ENCODE results near the gene TMEM117.

The TMEM117 gene

GRCh38 chr12:44381341-44381740 lies 545.5 kb downstream of the TMEM117 start:
- Histone ChIP-seq H3K79me1 (ENCODE audit: low read depth, low read length) (no peaks in the 10 kb centered on the region), H2AFZ (ENCODE audit: low read length) (no peak overlapping the region), H2BK5ac (ENCODE audit: low read length) (no peak overlapping the region), H3K36me3 (replicated peaks in 1 of 2; ENCODE audit: control insufficient read depth in 2 of 2, insufficient read depth in 2 of 2, low read length in 2 of 2) (no peaks in the 10 kb centered on the region), H2BK120ac (ENCODE audit: low read depth, low read length) (no peak overlapping the region), H4K8ac (ENCODE audit: low read depth, low read length) (no peak overlapping the region), H3K18ac (ENCODE audit: low read length) (no peak overlapping the region), H2AK5ac (ENCODE audit: low read depth, low read length) (no peak overlapping the region), H3K27me3 (ENCODE audit: control insufficient read depth in 3 of 3, insufficient read depth in 3 of 3, low read depth in 1 of 3, low read length in 3 of 3) (no peaks in the 10 kb centered on the region), H3K4me2 (ENCODE audit: insufficient read depth, low read length, poor library complexity, severe bottlenecking) (no peak overlapping the region), H3K4me3 (ENCODE audit: low read length in 2 of 2) (no peak overlapping the region), H2BK12ac (ENCODE audit: low read length) (no peak overlapping the region), H3K4me1 (ENCODE audit: control insufficient read depth in 2 of 2, insufficient read depth in 1 of 2, low read depth in 1 of 2, low read length in 2 of 2) (peaks cover 3 to 17% of the 10 kb centered on the region in 2 donors), H3K27ac (replicated peaks; ENCODE audit: low read length) (no peak overlapping the region), H4K91ac (ENCODE audit: low read depth, low read length, poor library complexity) (no peak overlapping the region), H3K23ac (ENCODE audit: low read depth, low read length, poor library complexity) (no peak overlapping the region), H2BK15ac (ENCODE audit: low read length) (no peak overlapping the region), H3K9me3 (replicated peaks in 1 of 2; ENCODE audit: control insufficient read depth in 2 of 2, insufficient read depth in 1 of 2, low read depth in 1 of 2, low read length in 2 of 2) (no peaks in the 10 kb centered on the region), H3K14ac (ENCODE audit: low read length) (no peak overlapping the region), H3K4ac (ENCODE audit: low read length) (no peak overlapping the region), H3K9ac (ENCODE audit: low read depth, low read length, poor library complexity) (no peak overlapping the region)
- WGBS, 2 donors (ENCODE audit: extremely low coverage in 2 of 2, insufficient read length in 2 of 2, insufficient replicate concordance in 1 of 2), result no CpG with 5 or more reads among the region's 6 CpGs
- DNase-seq (ENCODE audit: low spot score), result no peak

- H3K4me2 ChIP-seq (ENCODE audit: insufficient read depth, low read length, poor library complexity, severe bottlenecking), result no peak overlapping the region
- no peak overlapping the region for H3K27ac ChIP-seq (replicated peaks; ENCODE audit: low read length)
- no peak overlapping the region for H2BK120ac ChIP-seq (ENCODE audit: low read depth, low read length)
- no peak overlapping the region for H4K91ac ChIP-seq (ENCODE audit: low read depth, low read length, poor library complexity)
- peaks cover 3 to 17% of the 10 kb centered on the region in 2 donors for H3K4me1 ChIP-seq (ENCODE audit: control insufficient read depth in 2 of 2, insufficient read depth in 1 of 2, low read depth in 1 of 2, low read length in 2 of 2)
- no peaks in the 10 kb centered on the region for H3K27me3 ChIP-seq (ENCODE audit: control insufficient read depth in 3 of 3, insufficient read depth in 3 of 3, low read depth in 1 of 3, low read length in 3 of 3)
- no peak overlapping the region for H4K8ac ChIP-seq (ENCODE audit: low read depth, low read length)
- no peaks in the 10 kb centered on the region for H3K9me3 ChIP-seq (replicated peaks in 1 of 2; ENCODE audit: control insufficient read depth in 2 of 2, insufficient read depth in 1 of 2, low read depth in 1 of 2, low read length in 2 of 2)
- H3K36me3 ChIP-seq (replicated peaks in 1 of 2; ENCODE audit: control insufficient read depth in 2 of 2, insufficient read depth in 2 of 2, low read length in 2 of 2), result no peaks in the 10 kb centered on the region
- H3K79me1 ChIP-seq (ENCODE audit: low read depth, low read length), result no peaks in the 10 kb centered on the region
- H2BK12ac ChIP-seq (ENCODE audit: low read length), result no peak overlapping the region
- no peak overlapping the region for H3K18ac ChIP-seq (ENCODE audit: low read length)
- H3K14ac ChIP-seq (ENCODE audit: low read length), result no peak overlapping the region
- no peak overlapping the region for H2AK5ac ChIP-seq (ENCODE audit: low read depth, low read length)
- no peak overlapping the region for H3K4me3 ChIP-seq (ENCODE audit: low read length in 2 of 2)
- H3K23ac ChIP-seq (ENCODE audit: low read depth, low read length, poor library complexity), result no peak overlapping the region
- no peak overlapping the region for H2BK15ac ChIP-seq (ENCODE audit: low read length)
- no peak overlapping the region for H3K9ac ChIP-seq (ENCODE audit: low read depth, low read length, poor library complexity)
- no CpG with 5 or more reads among the region's 3 CpGs for WGBS, 2 donors (ENCODE audit: extremely low coverage in 2 of 2, insufficient read length in 2 of 2, insufficient replicate concordance in 1 of 2)
- no peak overlapping the region for H3K4ac ChIP-seq (ENCODE audit: low read length)
- H2AFZ ChIP-seq (ENCODE audit: low read length), result peak overlapping the region; percentile 50
- H2BK5ac ChIP-seq (ENCODE audit: low read length), result no peak overlapping the region
- DNase-seq (ENCODE audit: low spot score), result no peak
Observed at GRCh38 chr12:44384136-44384535, 548.3 kb downstream of the TMEM117 start.

- Histone ChIP-seq H3K14ac (ENCODE audit: low read length) (no peak overlapping the region), H3K27me3 (ENCODE audit: control insufficient read depth in 3 of 3, insufficient read depth in 3 of 3, low read depth in 1 of 3, low read length in 3 of 3) (no peaks in the 10 kb centered on the region), H2BK15ac (ENCODE audit: low read length) (no peak overlapping the region), H3K18ac (ENCODE audit: low read length) (no peak overlapping the region), H3K4me2 (ENCODE audit: insufficient read depth, low read length, poor library complexity, severe bottlenecking) (no peak overlapping the region), H3K4me3 (ENCODE audit: low read length in 2 of 2) (no peak overlapping the region), H4K91ac (ENCODE audit: low read depth, low read length, poor library complexity) (no peak overlapping the region), H3K36me3 (replicated peaks in 1 of 2; ENCODE audit: control insufficient read depth in 2 of 2, insufficient read depth in 2 of 2, low read length in 2 of 2) (no peaks in the 10 kb centered on the region), H2AK5ac (ENCODE audit: low read depth, low read length) (no peak overlapping the region), H3K27ac (replicated peaks; ENCODE audit: low read length) (no peak overlapping the region), H2BK12ac (ENCODE audit: low read length) (no peak overlapping the region), H3K23ac (ENCODE audit: low read depth, low read length, poor library complexity) (no peak overlapping the region), H2AFZ (ENCODE audit: low read length) (no peak overlapping the region), H2BK120ac (ENCODE audit: low read depth, low read length) (no peak overlapping the region), H3K9ac (ENCODE audit: low read depth, low read length, poor library complexity) (no peak overlapping the region), H2BK5ac (ENCODE audit: low read length) (no peak overlapping the region), H4K8ac (ENCODE audit: low read depth, low read length) (no peak overlapping the region), H3K4me1 (ENCODE audit: control insufficient read depth in 2 of 2, insufficient read depth in 1 of 2, low read depth in 1 of 2, low read length in 2 of 2) (peaks cover 3 to 17% of the 10 kb centered on the region in 2 donors), H3K9me3 (replicated peaks in 1 of 2; ENCODE audit: control insufficient read depth in 2 of 2, insufficient read depth in 1 of 2, low read depth in 1 of 2, low read length in 2 of 2) (no peaks in the 10 kb centered on the region), H3K79me1 (ENCODE audit: low read depth, low read length) (no peaks in the 10 kb centered on the region), H3K4ac (ENCODE audit: low read length) (no peak overlapping the region)
- WGBS, 2 donors (ENCODE audit: extremely low coverage in 2 of 2, insufficient read length in 2 of 2, insufficient replicate concordance in 1 of 2), result 100% methylated on average over 1 of the region's 4 CpGs; no CpG with 5 or more reads in 1 of the 2 donors
- DNase-seq (ENCODE audit: low spot score), result no peak
Observed at GRCh38 chr12:44385964-44386363, 550.1 kb downstream of the TMEM117 start.

GRCh38 chr12:44387581-44387980 lies 551.7 kb downstream of the TMEM117 start:
- Histone ChIP-seq H3K4ac (ENCODE audit: low read length) (no peak overlapping the region), H3K79me1 (ENCODE audit: low read depth, low read length) (no peaks in the 10 kb centered on the region), H3K18ac (ENCODE audit: low read length) (no peak overlapping the region), H2AK5ac (ENCODE audit: low read depth, low read length) (no peak overlapping the region), H3K4me3 (ENCODE audit: low read length in 2 of 2) (no peak overlapping the region), H3K4me1 (ENCODE audit: control insufficient read depth in 2 of 2, insufficient read depth in 1 of 2, low read depth in 1 of 2, low read length in 2 of 2) (peaks cover 3 to 17% of the 10 kb centered on the region in 2 donors), H4K91ac (ENCODE audit: low read depth, low read length, poor library complexity) (no peak overlapping the region), H3K4me2 (ENCODE audit: insufficient read depth, low read length, poor library complexity, severe bottlenecking) (no peak overlapping the region), H3K9me3 (replicated peaks in 1 of 2; ENCODE audit: control insufficient read depth in 2 of 2, insufficient read depth in 1 of 2, low read depth in 1 of 2, low read length in 2 of 2) (no peaks in the 10 kb centered on the region), H3K36me3 (replicated peaks in 1 of 2; ENCODE audit: control insufficient read depth in 2 of 2, insufficient read depth in 2 of 2, low read length in 2 of 2) (no peaks in the 10 kb centered on the region), H2BK12ac (ENCODE audit: low read length) (no peak overlapping the region), H2BK120ac (ENCODE audit: low read depth, low read length) (no peak overlapping the region), H3K27me3 (ENCODE audit: control insufficient read depth in 3 of 3, insufficient read depth in 3 of 3, low read depth in 1 of 3, low read length in 3 of 3) (no peaks in the 10 kb centered on the region), H4K8ac (ENCODE audit: low read depth, low read length) (no peak overlapping the region), H2AFZ (ENCODE audit: low read length) (no peak overlapping the region), H3K14ac (ENCODE audit: low read length) (no peak overlapping the region), H3K27ac (replicated peaks; ENCODE audit: low read length) (no peak overlapping the region), H3K9ac (ENCODE audit: low read depth, low read length, poor library complexity) (no peak overlapping the region), H2BK15ac (ENCODE audit: low read length) (no peak overlapping the region), H3K23ac (ENCODE audit: low read depth, low read length, poor library complexity) (no peak overlapping the region), H2BK5ac (ENCODE audit: low read length) (no peak overlapping the region)
- no peak for DNase-seq (ENCODE audit: low spot score)
